GM12865 (cell line): ENCODE results near the gene PSTPIP1.

Experiments used
- DNase-seq: peaks from one replicate; pipeline ENCODE4 v3.0.0; 2010; ENCODE audit warnings: low read depth
- H3K4me3 ChIP-seq: 2 replicates; pipeline ENCODE4 v1.5.1; 2011; ENCODE audit warnings: mild to moderate bottlenecking, low read depth, low read length, control low read depth
- CTCF ChIP-seq: IDR thresholded peaks from 2 replicates; pipeline ENCODE4 v1.5.1; 2011; ENCODE audit warnings: low read length, control low read depth, low read depth, inconsistent platforms; ENCODE audit not compliant: insufficient read depth; ENCODE audit errors: missing control alignments

The PSTPIP1 gene

GRCh38 chr15:76999996-77000395, 5.1 kb downstream of the PSTPIP1 start:
- H3K4me3 ChIP-seq, result no peak overlapping the region
- no peak for DNase-seq
- no peak for TF ChIP-seq CTCF

GRCh38 chr15:77001351-77001750, 6.4 kb downstream of the PSTPIP1 start:
- H3K4me3 ChIP-seq, result no peak overlapping the region
- no peak for TF ChIP-seq CTCF
- DNase-seq, result no peak

DNA sequence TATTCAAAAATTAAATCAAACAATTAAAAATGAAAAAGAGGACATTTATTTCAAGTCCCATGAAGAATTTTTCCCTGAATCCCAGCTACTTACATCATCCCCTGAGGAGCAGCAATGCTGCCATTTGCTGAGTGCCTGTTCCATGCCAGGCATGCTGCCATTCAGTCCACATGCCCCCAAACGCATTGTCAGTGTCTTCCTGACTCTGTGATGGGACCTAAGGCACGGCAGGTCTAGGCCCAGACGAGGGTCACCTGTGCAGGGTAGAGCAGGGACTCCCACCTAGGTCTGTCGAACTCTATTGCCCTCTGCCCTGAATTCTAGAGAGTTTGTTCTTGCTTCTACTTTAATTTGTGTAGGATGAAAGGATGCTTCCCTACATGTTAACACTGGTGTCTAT, 7.0 kb downstream of the PSTPIP1 start:
- no peak for DNase-seq
- H3K4me3 ChIP-seq, result no peak overlapping the region
- TF ChIP-seq CTCF, result no peak

GRCh38 chr15:77002436-77002835, 7.5 kb downstream of the PSTPIP1 start:
- peak; percentile 49 for DNase-seq
- no peak for TF ChIP-seq CTCF
- no peak overlapping the region for H3K4me3 ChIP-seq

- peak; percentile 80 for DNase-seq
- no peak for TF ChIP-seq CTCF
- no peak overlapping the region for H3K4me3 ChIP-seq
Measured at GRCh38 chr15:77002954-77003912, 8.3 kb downstream of the PSTPIP1 start.

DNA sequence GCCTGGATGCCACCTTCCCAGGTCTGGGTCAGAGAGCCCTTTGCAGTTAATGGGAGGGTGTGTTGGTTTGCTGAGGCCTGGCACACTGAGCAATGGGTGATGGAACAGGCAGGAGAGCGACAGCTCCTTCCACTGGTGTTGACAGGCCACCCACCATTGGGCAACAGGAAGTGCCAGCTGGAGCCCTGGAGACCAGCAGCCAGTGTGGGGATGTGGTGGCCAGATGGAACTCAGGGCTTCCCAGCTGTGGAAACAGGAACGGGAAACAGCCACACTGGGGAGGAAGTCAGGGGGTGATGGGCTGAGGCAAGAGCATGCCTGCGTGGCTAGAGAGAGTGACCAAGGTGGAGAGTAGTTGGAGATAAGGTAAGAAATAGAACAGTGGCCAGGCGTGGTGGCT, 9.3 kb downstream of the PSTPIP1 start:
- TF ChIP-seq CTCF, result no peak
- no peak overlapping the region for H3K4me3 ChIP-seq
- no peak for DNase-seq

- no peak for DNase-seq
- TF ChIP-seq CTCF, result no peak
- no peak overlapping the region for H3K4me3 ChIP-seq
Measured at GRCh38 chr15:77009176-77009575, 14.2 kb downstream of the PSTPIP1 start.
